Neural cell (in vitro differentiated cells): ENCODE measurements around the gene SMIM1. TPM values are rescaled to one million over a fixed set of nuclear protein-coding genes. Genes with fewer than 3 reads are reported as not detected.

Source experiments
- H2AFZ ChIP-seq: fragments of 200-600, 300-800 bp; sonication (generic), shearing (Covaris generic); 2 replicates; pipeline ENCODE4 v1.6.0; 2014; ENCODE audit warnings: low read depth, mild to moderate bottlenecking, antibody characterized with exemption, low read length, moderate library complexity
- H3F3A ChIP-seq: fragments of 200-600 bp; shearing (Covaris generic); 2 replicates; pipeline ENCODE4 v1.6.1; 2016; ENCODE audit warnings: mild to moderate bottlenecking, moderate library complexity, mixed read lengths, antibody characterized with exemption, low read length; ENCODE audit not compliant: insufficient read depth, poor library complexity, severe bottlenecking
- H3K27ac ChIP-seq: fragments of 200-600, 300-800 bp; sonication (generic), shearing (Covaris generic); 2 replicates; pipeline ENCODE4 v1.5.1; 2014; ENCODE audit warnings: mild to moderate bottlenecking, low read length, moderate library complexity
- H3K27me3 ChIP-seq: fragments of 300-800, 200-600 bp; sonication (generic), shearing (Covaris generic); 2 replicates; pipeline ENCODE4 v1.6.0; 2014; ENCODE audit warnings: mild to moderate bottlenecking, low read depth, low read length, moderate library complexity; ENCODE audit not compliant: insufficient read depth
- H3K36me3 ChIP-seq: fragments of 300-800, 200-600 bp; sonication (generic), shearing (Covaris generic); 2 replicates; pipeline ENCODE4 v1.5.1; 2014; ENCODE audit warnings: mild to moderate bottlenecking, antibody characterized with exemption, low read length, moderate library complexity; ENCODE audit not compliant: insufficient read depth
- H3K4me2 ChIP-seq: fragments of 300-800, 200-600 bp; sonication (generic), shearing (Covaris generic); 2 replicates; pipeline ENCODE4 v1.6.0; 2014; ENCODE audit warnings: mild to moderate bottlenecking, low read length
- H3K4me3 ChIP-seq: fragments of 300-800, 200-600 bp; sonication (generic), shearing (Covaris generic); 2 replicates; pipeline ENCODE4 v1.5.1; 2014; ENCODE audit warnings: mild to moderate bottlenecking, low read length, moderate library complexity
- H3K79me2 ChIP-seq: fragments of 200-600 bp; shearing (Covaris generic); replicated peaks from 2 replicates; pipeline ENCODE4 v1.6.0; 2014; ENCODE audit warnings: mild to moderate bottlenecking, low read length, moderate library complexity; ENCODE audit not compliant: insufficient read depth
- H3K9ac ChIP-seq: fragments of 300-800, 200-600 bp; sonication (generic), shearing (Covaris generic); 2 replicates; pipeline ENCODE4 v1.6.1; 2016; ENCODE audit warnings: mild to moderate bottlenecking, low read length, mixed read lengths
- H3K9me2 ChIP-seq: fragments of 200-600 bp; shearing (Covaris generic); 2 replicates; pipeline ENCODE4 v1.6.1; 2016; ENCODE audit warnings: mild to moderate bottlenecking, low read length, mixed read lengths; ENCODE audit not compliant: insufficient read depth
- H3K9me3 ChIP-seq: fragments of 200-600, 300-800 bp; sonication (generic), shearing (Covaris generic); 2 replicates; pipeline ENCODE4 v1.6.1; 2016; ENCODE audit warnings: mild to moderate bottlenecking, mixed run types, low read length, moderate library complexity, mixed read lengths
- H4K20me1 ChIP-seq: fragments of 200-600 bp; shearing (Covaris generic); 2 replicates; pipeline ENCODE4 v1.6.1; 2016; ENCODE audit warnings: mild to moderate bottlenecking, mixed run types; ENCODE audit not compliant: insufficient read depth
- EP300 ChIP-seq: fragments of 450-650 bp; conservative IDR thresholded peaks from 2 replicates; pipeline ENCODE4 v1.6.1; 2014; ENCODE audit warnings: antibody characterized with exemption, mild to moderate bottlenecking, moderate library complexity; ENCODE audit not compliant: poor library complexity, severe bottlenecking
- EZH2 ChIP-seq: fragments of 200-600, 300-800 bp; shearing (Covaris generic), sonication (generic); IDR thresholded peaks from 2 replicates; pipeline ENCODE4 v1.6.1; 2014; ENCODE audit warnings: antibody characterized with exemption, low read length, borderline replicate concordance, mild to moderate bottlenecking; ENCODE audit not compliant: insufficient read depth, poor library complexity, severe bottlenecking
- MXI1 ChIP-seq: fragments of 450-650 bp; conservative IDR thresholded peaks from 2 replicates; pipeline ENCODE4 v1.6.1; 2014; ENCODE audit warnings: antibody characterized with exemption, mild to moderate bottlenecking; ENCODE audit not compliant: poor library complexity, severe bottlenecking
- POLR2AphosphoS5 ChIP-seq: IDR thresholded peaks from 2 replicates; pipeline ENCODE4 v1.6.1; 2012
- RAD21 ChIP-seq: fragments of 450-650 bp; conservative IDR thresholded peaks from 2 replicates; pipeline ENCODE4 v1.6.1; 2014; ENCODE audit warnings: antibody characterized with exemption, mild to moderate bottlenecking, moderate library complexity
- SMC3 ChIP-seq: fragments of 450-650 bp; conservative IDR thresholded peaks from 2 replicates; pipeline ENCODE4 v1.6.1; 2014; ENCODE audit warnings: antibody characterized with exemption, mild to moderate bottlenecking, moderate library complexity; ENCODE audit not compliant: poor library complexity
- TAF1 ChIP-seq: IDR thresholded peaks from 2 replicates; pipeline ENCODE4 v1.6.1; 2012; ENCODE audit warnings: low read depth
- polyA plus RNA-seq: library from polyadenylated mRNA; depleted of rRNA; stranded (reverse); fragments of >200 nt; gene quantifications from 2 replicates; pipeline ENCODE4 v1.2.3, GENCODE V29; 2014
- TF ChIP-seq, protein P1 (sequence below): IDR thresholded peaks from 2 replicates; pipeline ENCODE4 v1.6.1; 2012; ENCODE audit warnings: borderline replicate concordance
- TF ChIP-seq, protein P2 (sequence below): fragments of 450-650 bp; IDR thresholded peaks from 2 replicates; pipeline ENCODE4 v1.5.1; 2014; ENCODE audit warnings: antibody characterized with exemption, mild to moderate bottlenecking, moderate library complexity; ENCODE audit not compliant: poor library complexity, severe bottlenecking

Gene SMIM1
- polyA plus RNA-seq, 1 donor from 2014 or later, result not detected

DNA sequence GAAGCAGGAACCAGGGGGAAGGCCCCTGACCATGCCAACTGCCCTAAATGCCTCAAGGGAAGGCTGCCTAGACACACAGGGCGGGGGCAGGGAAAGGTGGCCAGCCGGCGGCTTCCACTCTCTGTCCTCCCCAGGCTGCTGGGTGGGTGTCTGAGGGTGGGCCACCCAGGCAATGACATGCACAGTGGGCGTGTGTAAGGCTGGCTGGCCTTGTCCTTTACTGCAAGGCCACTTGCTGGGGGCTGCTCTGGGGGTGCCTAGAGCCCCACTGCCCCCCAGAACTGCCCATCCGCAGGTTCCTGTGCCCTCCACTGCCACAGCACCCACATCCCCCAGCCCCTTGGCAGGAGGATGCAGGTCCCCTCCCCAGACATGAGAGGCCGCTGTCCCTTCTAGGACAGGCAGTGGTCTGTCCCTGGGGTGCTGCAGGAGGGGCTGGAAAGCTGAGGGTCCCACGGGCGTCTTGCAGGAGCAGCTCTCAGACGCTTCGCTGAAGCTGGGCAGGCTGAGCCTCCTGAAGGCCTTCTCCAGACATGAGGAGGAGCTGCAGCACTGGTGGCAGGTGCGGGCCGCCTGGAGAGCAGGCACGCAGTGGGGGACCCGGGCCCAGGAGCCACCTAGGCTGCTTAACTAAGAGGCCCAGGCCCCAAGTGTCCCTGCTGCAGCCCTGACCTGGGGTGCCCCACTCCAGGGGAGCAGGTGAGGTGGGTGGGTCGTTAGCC is 10.2 kb upstream of the SMIM1 start:
- H3K9me3 ChIP-seq, result peaks cover 5% of the 10 kb centered on the region
- no peak overlapping the region for H3K27ac ChIP-seq
- H3F3A ChIP-seq, result no peaks in the 10 kb centered on the region
- no peaks in the 10 kb centered on the region for H3K9me2 ChIP-seq
- no peak overlapping the region for H3K9ac ChIP-seq
- no peaks in the 10 kb centered on the region for H3K27me3 ChIP-seq
- H3K4me2 ChIP-seq, result no peak overlapping the region
- no peak overlapping the region for H2AFZ ChIP-seq
- no peak overlapping the region for H3K4me3 ChIP-seq
- no peaks in the 10 kb centered on the region for H3K79me2 ChIP-seq
- TF ChIP-seq SMC3 (no peak), MXI1 (no peak), TAF1 (no peak), EP300 (no peak), EZH2 (no peak), RAD21 (no peak), POLR2AphosphoS5 (no peak)
- TF ChIP-seq, protein P1, sequence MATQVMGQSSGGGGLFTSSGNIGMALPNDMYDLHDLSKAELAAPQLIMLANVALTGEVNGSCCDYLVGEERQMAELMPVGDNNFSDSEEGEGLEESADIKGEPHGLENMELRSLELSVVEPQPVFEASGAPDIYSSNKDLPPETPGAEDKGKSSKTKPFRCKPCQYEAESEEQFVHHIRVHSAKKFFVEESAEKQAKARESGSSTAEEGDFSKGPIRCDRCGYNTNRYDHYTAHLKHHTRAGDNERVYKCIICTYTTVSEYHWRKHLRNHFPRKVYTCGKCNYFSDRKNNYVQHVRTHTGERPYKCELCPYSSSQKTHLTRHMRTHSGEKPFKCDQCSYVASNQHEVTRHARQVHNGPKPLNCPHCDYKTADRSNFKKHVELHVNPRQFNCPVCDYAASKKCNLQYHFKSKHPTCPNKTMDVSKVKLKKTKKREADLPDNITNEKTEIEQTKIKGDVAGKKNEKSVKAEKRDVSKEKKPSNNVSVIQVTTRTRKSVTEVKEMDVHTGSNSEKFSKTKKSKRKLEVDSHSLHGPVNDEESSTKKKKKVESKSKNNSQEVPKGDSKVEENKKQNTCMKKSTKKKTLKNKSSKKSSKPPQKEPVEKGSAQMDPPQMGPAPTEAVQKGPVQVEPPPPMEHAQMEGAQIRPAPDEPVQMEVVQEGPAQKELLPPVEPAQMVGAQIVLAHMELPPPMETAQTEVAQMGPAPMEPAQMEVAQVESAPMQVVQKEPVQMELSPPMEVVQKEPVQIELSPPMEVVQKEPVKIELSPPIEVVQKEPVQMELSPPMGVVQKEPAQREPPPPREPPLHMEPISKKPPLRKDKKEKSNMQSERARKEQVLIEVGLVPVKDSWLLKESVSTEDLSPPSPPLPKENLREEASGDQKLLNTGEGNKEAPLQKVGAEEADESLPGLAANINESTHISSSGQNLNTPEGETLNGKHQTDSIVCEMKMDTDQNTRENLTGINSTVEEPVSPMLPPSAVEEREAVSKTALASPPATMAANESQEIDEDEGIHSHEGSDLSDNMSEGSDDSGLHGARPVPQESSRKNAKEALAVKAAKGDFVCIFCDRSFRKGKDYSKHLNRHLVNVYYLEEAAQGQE, result no peak
- TF ChIP-seq, protein P2, sequence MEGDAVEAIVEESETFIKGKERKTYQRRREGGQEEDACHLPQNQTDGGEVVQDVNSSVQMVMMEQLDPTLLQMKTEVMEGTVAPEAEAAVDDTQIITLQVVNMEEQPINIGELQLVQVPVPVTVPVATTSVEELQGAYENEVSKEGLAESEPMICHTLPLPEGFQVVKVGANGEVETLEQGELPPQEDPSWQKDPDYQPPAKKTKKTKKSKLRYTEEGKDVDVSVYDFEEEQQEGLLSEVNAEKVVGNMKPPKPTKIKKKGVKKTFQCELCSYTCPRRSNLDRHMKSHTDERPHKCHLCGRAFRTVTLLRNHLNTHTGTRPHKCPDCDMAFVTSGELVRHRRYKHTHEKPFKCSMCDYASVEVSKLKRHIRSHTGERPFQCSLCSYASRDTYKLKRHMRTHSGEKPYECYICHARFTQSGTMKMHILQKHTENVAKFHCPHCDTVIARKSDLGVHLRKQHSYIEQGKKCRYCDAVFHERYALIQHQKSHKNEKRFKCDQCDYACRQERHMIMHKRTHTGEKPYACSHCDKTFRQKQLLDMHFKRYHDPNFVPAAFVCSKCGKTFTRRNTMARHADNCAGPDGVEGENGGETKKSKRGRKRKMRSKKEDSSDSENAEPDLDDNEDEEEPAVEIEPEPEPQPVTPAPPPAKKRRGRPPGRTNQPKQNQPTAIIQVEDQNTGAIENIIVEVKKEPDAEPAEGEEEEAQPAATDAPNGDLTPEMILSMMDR, result no peak
- no peaks in the 10 kb centered on the region for H4K20me1 ChIP-seq
- no peaks in the 10 kb centered on the region for H3K36me3 ChIP-seq

DNA sequence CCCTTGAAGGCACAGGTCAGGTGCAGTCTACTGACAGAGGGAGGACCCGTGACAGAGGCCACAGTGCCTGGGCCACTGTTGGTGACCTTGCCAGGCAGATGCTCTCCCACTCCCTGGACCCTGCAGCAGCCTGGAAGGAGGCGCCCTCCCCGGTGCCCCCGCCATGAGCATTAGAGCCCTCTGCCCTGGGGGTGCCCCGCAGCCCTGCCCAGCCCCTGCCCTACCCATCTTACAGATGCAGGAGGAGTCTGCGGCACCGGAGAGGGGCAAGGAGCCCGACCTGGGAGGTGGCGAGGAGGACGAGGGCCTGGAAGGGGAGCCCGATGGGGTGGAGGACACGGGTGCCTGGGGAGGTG is 9.7 kb upstream of the SMIM1 start:
- H3K79me2 ChIP-seq, result no peaks in the 10 kb centered on the region
- H3K4me2 ChIP-seq, result no peak overlapping the region
- no peak overlapping the region for H3K27ac ChIP-seq
- H3K9ac ChIP-seq, result no peak overlapping the region
- TF ChIP-seq EZH2 (no peak), RAD21 (no peak), SMC3 (no peak), TAF1 (no peak), MXI1 (no peak), POLR2AphosphoS5 (no peak), EP300 (no peak)
- TF ChIP-seq, protein P2, result no peak
- TF ChIP-seq, protein P1, result no peak
- H3K9me3 ChIP-seq, result peaks cover 5% of the 10 kb centered on the region
- no peak overlapping the region for H3K4me3 ChIP-seq
- H3K36me3 ChIP-seq, result no peaks in the 10 kb centered on the region
- no peaks in the 10 kb centered on the region for H3K27me3 ChIP-seq
- H4K20me1 ChIP-seq, result no peaks in the 10 kb centered on the region
- no peaks in the 10 kb centered on the region for H3K9me2 ChIP-seq
- H2AFZ ChIP-seq, result no peak overlapping the region
- H3F3A ChIP-seq, result no peaks in the 10 kb centered on the region
